Sciatic nerve (tissue), 2 donors: Measurements from ENCODE around the gene LMBR1. TPM values are rescaled to one million over a fixed set of nuclear protein-coding genes. Genes with fewer than 3 reads are reported as not detected.
"Not testable (repeated sequence)": the region's sequence is repeated elsewhere in the genome, so short reads cannot be mapped to it uniquely, and the experiment has no call there.

Source experiments
- ATAC-seq: fragments of 200-7000 bp; cut with Tn5 transposase; one replicate; pipeline ENCODE4 v1.9.1; 2020; ENCODE audit warnings: mild to moderate bottlenecking, moderate library complexity
- DNase-seq: peaks from one replicate; pipeline ENCODE4 v3.0.0-alpha.2; 2020; ENCODE audit warnings: low spot score
- intact Hi-C: fragments of 100-400 bp; cut with DNase I; formaldehyde crosslinking; loops from one replicate; pipeline ENCODE4 v1.14.2; 2022
- total RNA-seq: library from RNA; stranded (reverse); fragmentation: NEBNext Ultra II Directional; extraction: Animal tissue kit (Norgen Biotek cat#: 25700); gene quantifications from one replicate; pipeline ENCODE4 v1.2.1, GENCODE V29; 2021
- donor health status: DM: no; HTN: no; CAD: no.
- donor health status: DM: no; HTN: no; CAD: no.

The LMBR1 gene
- total RNA-seq, 1 donor from 2014 or later: 69.7 TPM

DNA sequence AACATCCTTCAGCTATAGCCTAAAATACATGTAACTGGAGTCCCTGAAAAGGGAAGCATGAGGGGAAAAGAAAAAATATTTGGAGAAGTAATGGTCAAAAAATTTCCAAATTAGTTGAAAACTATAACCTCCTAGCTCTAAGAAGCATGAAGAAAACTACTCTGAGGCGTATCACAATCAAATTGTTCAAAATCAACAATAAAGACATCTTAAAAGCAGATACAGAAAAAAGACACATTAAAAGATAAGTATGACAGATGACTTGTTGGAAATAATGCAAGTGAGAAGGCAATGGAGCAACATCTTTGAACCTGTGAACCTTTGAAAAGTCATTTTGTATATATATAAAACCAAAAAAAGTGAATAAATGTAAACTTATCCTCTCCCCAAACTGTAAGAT is 159.3 kb downstream of the LMBR1 start:
- no peak for ATAC-seq
- no peak for DNase-seq
- intact Hi-C loops: no loop called here

DNA sequence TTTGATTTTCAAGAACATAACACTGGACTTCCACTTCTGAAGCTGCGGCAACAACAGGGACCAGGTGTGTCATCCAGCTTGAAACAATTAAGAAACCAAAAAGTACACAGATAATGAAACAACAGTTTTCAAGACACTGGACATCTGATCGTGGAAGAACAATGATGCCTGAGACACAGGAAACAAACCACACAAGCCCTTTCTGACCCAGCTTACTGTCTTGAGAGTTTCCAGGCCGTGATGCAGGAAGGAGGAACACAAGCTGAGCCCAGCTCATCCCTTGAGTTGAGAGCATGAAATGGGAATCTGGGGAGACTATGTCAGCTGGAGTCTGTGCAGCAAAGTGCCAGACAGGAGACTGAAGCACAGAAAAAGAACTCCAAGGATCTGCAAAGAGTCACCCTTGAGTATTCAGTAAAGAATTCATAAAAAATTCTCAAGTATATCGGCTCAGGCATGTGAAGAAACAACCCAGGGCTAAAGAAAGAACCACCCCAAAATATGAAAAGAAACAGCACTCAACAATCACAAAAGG is 160.8 kb downstream of the LMBR1 start:
- intact Hi-C loops: no loop called here
- DNase-seq: no peak
- no peak for ATAC-seq

DNA sequence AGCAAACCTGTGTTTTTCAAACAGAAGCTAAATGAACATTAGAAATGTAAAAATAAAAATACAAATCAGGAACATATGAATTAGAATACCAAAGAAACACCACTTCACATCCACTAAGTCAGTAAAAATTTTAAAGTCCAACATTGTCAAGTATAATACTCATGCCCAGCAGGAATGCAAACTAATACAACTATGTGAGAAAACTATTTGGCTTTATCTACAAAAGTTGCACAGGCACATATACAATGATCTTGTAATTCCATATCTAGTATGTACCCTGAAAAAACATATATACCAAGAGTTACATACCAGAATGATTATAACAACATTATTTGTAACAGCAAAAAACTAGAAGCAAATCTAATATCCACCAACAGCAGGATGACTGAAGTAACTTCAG is 161.3 kb downstream of the LMBR1 start:
- intact Hi-C loops: no loop called here
- ATAC-seq (no peak), DNase-seq (no peak)

GRCh38 chr7:156725936-156726335 is 167.0 kb downstream of the LMBR1 start:
- intact Hi-C loops: no loop called here
- no peak for ATAC-seq

DNA sequence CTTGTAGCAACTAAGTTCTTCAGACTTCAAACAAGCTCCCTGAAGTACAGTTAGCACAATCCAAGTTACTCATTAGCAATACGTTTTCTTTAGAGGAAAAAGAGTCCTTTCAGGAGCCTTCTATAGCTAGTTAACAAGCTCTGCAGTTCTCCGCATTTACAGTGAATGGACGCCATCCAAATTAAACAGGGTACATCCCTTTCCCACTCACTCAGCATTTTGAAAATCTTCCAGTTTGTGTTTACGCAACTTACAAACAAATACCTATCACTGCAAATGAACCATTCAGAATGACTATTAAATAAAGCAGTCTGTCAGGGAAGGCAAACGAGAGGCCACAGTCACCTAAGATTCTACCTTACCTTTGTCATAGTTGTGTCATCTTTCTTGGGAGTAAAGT is 167.9 kb downstream of the LMBR1 start:
- intact Hi-C loops: no loop called here
- DNase-seq: no peak
- ATAC-seq: peak; percentile 42

More at GRCh38 chr7:156725936-156726335, 167.0 kb downstream of the LMBR1 start:
- DNase-seq: no peak

DNA sequence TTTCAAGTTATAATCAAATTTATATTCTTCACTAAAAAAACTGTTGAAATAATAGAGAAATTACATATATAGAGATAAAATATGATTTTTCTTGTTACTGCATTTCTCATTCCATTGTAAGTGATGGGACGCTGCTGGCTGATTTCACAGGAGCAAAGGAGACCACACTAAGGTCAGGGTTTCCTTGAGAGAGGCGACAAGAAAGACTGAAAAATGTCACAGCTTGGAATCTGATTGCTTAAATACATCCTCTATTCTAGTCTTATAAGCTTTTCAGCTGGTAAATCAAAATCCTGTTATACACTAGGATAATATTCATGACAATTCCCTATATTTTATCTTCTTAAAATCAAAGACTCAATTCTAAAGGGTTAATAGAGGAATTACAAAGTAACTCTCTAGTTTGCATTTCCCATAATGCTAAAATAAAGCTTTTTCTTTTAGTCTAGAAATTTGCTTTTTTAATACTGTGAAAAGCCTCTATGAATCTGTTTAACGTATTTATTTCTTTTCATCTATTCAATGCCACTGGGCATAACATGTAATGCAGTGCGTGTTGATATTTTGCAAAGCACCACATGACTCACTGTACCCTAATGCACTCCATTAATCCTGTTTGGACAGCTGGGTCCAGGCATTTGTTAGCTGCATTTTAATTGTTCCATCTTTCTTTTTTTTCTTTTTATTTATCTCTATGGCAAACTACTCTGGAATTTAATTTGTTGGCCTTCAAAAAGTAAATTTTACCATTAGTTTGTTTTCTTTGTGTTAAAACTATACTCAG is 170.7 kb downstream of the LMBR1 start:
- intact Hi-C loops: no loop called here
- DNase-seq (no peak), ATAC-seq (no peak)

DNA sequence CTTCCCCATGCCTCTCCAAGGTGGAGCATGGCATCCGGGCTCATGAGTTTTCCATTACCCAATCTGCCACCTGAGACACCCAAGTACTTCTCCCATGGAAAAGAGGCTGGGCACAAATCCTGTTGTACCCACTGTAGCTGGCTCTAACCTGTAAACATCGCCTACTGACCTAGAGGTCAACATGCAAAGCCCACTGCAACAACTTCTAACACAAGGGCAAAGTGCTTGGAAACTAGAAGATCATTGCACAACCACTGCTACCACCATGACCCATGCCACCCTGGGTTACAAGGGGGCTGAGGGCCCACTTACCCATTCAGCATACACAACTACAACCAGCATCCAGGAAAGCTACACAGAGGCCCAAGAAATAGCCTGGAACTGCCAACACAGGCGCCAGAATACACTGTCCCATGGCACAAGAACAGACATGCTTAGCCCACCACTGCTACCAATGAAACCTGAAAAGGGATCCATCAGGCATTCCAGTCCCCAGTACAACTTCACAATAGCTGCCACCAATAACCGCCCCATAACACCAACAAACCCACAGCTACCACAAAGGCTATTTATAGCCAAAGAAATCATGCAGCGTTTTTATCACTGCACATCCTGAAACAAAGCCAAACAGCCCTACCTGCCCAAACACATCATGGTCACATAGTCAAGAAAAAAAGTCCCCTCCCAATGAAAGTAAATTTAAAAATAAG is 189.1 kb downstream of the LMBR1 start:
- ATAC-seq (no peak), DNase-seq (no peak)
- intact Hi-C loops: no loop called here

DNA sequence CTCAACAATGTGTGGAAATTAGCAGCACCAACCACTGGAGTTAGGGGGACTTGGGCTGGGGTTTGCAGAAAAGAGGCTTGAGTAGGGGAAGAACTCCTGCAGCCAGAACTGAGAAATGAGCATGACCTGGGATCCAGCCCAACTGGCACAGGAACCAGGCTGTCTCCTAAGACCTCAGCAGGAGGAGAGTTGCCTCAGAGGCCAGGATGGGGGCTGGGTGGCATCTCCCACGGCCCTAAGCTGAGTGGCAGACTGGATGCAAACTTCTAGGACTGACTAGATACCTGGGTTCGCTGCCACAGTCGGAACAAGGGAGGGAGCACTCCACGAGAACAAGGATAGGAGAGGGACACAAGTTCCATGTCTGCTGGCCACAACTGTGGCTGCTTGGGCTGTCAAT is 189.8 kb downstream of the LMBR1 start:
- DNase-seq: no peak
- intact Hi-C loops: no loop called here
- ATAC-seq: no peak

GRCh38 chr7:156702399-156702798 is 190.6 kb downstream of the LMBR1 start:
- DNase-seq (no peak), ATAC-seq (no peak)
- intact Hi-C loops: no loop called here

GRCh38 chr7:156701787-156702186 is 191.2 kb downstream of the LMBR1 start:
- DNase-seq, intact Hi-C loops, ATAC-seq: not testable (repeated sequence)

GRCh38 chr7:156698512-156698911 is 194.5 kb downstream of the LMBR1 start:
- DNase-seq, intact Hi-C loops, ATAC-seq: not testable (repeated sequence)

GRCh38 chr7:156697283-156697682 is 195.7 kb downstream of the LMBR1 start:
- ATAC-seq, intact Hi-C loops, DNase-seq: not testable (repeated sequence)

DNA sequence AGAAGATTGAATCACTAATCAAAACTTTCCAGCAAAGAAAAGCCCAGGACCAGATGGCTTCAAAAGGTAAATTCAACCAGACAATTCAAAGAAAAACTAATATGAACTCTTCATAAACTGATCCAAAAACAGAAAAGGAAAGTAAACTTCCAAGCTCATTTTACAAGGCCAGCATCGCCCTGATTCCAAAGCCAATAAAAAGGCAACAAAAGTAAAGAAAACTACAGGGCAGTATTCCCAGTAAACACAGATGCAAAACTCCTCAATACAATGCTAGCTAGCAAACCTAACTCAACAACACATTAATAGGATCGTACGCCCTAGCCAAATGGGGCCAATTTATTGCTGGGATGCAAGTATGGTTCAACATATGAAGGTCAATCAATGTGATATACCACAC is 199.4 kb downstream of the LMBR1 start:
- intact Hi-C loops: no loop called here
- no peak for DNase-seq
- ATAC-seq: no peak

DNA sequence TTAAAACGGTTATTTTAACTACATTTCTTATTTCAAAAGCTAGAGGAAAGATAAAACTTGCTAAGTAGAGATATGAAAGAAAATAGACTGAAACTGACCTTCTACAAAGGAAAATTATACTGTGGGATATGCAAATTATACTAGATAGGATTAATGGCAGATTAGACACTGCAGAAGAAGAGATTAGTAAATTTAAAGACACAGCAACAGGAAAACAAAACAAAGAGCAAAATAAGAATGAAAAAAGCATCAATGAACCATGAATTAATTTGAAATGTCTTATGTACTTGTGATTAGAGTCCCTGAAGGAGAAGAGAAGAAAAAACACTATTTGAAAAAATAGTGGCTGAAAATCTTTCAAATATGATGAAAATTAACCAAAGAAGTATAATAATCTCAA is 200.1 kb downstream of the LMBR1 start:
- intact Hi-C loops: no loop called here
- DNase-seq: no peak
- ATAC-seq: no peak

DNA sequence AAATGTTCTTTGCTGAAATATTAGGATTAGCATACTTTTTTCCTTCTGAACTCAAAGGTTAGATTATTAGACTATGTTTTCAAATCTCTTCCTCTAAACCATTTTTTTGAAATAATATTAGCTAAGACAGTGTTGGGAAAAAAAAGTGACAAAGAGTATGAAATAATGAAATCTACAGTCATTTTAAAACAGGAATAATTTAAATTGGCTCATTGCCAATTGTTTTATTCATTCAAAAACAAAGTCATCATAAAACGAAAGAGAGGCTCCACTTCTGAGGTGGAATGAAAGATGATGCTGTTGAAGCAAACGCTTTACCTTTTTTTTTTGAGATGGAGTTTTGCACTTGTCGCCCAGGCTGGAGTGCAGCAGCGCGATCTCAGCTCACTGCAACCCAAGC is 201.2 kb downstream of the LMBR1 start:
- no peak for DNase-seq
- ATAC-seq: no peak
- intact Hi-C loops: no loop called here

DNA sequence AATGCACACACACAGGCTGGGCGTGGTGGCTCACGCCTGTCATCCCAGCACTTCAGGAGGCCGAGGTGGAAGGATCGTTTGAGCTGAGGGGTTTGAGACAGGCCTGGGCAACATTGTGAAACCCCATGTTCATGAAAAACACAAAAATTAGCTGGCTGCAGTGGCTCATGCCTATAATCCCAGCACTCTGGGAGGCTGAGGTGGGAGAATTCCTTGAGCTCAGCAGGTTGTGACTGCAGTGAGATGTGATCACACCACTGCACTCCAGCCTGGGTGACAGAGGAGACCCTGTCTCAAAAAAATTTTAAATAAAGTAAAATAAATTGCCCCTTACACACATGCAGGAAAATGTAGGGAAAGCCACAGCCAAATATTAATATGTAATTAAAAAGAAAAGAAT is 208.3 kb downstream of the LMBR1 start:
- ATAC-seq: no peak
- intact Hi-C loops: no loop called here

GRCh38 chr7:156684251-156684650 is 208.7 kb downstream of the LMBR1 start:
- intact Hi-C loops: no loop called here
- no peak for ATAC-seq

More for the DNA sequence above, 208.3 kb downstream of the LMBR1 start:
- no peak for DNase-seq

GRCh38 chr7:156682928-156683327 is 210.1 kb downstream of the LMBR1 start:
- ATAC-seq: no peak

More at GRCh38 chr7:156684251-156684650, 208.7 kb downstream of the LMBR1 start:
- no peak for DNase-seq

DNA sequence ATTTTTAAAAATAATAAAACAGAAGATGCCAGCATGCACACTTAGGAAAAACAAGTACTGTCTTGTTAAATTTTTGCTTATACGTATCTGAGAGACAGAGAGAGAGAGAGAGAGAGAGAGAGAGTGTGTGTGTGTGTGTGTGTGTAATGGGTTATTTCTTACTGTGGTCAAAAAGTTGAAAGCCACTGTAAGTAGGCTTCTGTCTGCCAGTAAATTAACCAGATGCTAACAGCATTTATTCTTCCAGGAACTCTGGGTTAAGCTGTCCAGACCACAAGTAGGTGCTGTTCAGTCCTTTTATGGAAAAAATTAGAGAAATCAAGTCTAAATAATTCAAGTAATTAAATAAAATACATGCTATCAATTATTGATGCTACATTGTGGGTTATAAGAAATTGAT is 212.7 kb downstream of the LMBR1 start:
- DNase-seq (no peak), ATAC-seq (no peak)
- intact Hi-C loops: no loop called here

More at GRCh38 chr7:156682928-156683327, 210.1 kb downstream of the LMBR1 start:
- intact Hi-C loops: no loop called here
- no peak for DNase-seq
